ENCODE data around the gene PRKN.

Gene PRKN

DNA sequence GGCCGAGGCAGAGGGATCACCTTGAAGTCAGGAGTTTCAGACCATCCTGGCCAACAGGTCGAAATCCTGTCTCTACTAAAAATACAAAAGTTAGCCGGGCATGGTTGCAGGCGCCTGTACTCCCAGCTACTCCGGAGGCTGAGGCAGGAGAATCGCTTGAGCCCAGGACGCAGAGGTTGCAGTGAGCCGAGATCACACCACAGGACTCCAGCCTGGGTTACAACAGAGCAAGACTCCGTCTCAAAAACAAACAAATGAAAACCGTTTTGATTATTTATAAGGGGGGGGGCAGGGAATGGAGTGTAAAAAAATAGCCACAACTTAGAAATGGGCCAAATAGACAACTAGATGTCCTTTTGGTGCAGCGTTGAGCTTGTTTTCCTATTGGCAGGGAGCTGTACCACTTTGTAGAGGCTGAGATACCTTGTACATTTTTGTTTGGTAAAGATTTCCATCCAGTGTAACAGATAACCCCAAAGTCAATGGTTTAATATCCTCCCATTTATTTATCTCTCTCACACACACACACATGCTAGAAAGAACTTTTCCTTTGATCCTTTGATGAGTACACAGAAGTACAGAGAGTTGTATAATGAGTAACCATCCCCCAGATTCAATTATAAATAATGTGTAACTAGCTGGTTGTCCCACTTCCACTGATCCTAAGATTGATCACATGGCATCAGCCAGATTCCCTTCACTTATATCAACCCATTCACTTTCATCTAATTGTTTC lies 477.5 kb downstream of the PRKN start:
- Histone ChIP-seq H3K9me3 (ENCODE audit: control insufficient read depth, insufficient read depth, low read depth, low read length) (no peaks in the 10 kb centered on the region), H3K27ac (ENCODE audit: low read depth, low read length) (no peak overlapping the region), H3K27me3 (ENCODE audit: control insufficient read depth, insufficient read depth, low read length) (no peaks in the 10 kb centered on the region), H3K9ac (ENCODE audit: low read length) (no peak overlapping the region), H3K4me1 (ENCODE audit: control insufficient read depth, insufficient read depth, low read length) (no peaks in the 10 kb centered on the region), H3K4me3 (ENCODE audit: low read depth, low read length) (no peak overlapping the region), H3K36me3 (ENCODE audit: control insufficient read depth, insufficient read depth, low read length) (no peaks in the 10 kb centered on the region)

- Histone ChIP-seq H3K27ac (ENCODE audit: low read depth, low read length) (no peak overlapping the region), H3K36me3 (ENCODE audit: control insufficient read depth, insufficient read depth, low read length) (no peaks in the 10 kb centered on the region), H3K4me1 (ENCODE audit: control insufficient read depth, insufficient read depth, low read length) (no peaks in the 10 kb centered on the region), H3K4me3 (ENCODE audit: low read depth, low read length) (no peak overlapping the region), H3K27me3 (ENCODE audit: control insufficient read depth, insufficient read depth, low read length) (no peaks in the 10 kb centered on the region), H3K9ac (ENCODE audit: low read length) (no peak overlapping the region), H3K9me3 (ENCODE audit: control insufficient read depth, insufficient read depth, low read depth, low read length) (no peaks in the 10 kb centered on the region)
These were observed 481.6 kb downstream of the PRKN start for GRCh38 chr6:162245830-162246420.

DNA sequence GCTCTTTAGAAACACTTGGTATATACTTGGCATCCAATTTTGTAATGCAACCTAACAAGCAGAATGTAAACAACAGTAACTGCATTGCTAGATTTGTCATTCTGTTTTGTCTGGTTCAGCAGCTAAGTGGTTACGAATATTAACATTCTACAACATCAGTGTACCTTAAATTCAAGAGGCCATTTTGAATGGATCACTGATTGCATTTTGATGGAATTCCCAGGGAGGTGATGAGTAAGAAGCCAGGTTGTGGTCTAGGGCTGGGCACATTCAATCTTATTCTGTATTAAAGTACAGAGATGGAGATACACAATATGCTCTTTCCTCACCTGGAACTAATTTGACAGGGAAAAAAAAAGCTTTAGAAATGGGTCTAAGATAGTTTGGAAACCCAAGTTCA lies 483.5 kb downstream of the PRKN start:
- no peaks in the 10 kb centered on the region for H3K9me3 ChIP-seq (ENCODE audit: control insufficient read depth, insufficient read depth, low read depth, low read length)
- no peaks in the 10 kb centered on the region for H3K36me3 ChIP-seq (ENCODE audit: control insufficient read depth, insufficient read depth, low read length)
- H3K27me3 ChIP-seq (ENCODE audit: control insufficient read depth, insufficient read depth, low read length) = no peaks in the 10 kb centered on the region
- H3K4me1 ChIP-seq (ENCODE audit: control insufficient read depth, insufficient read depth, low read length) = no peaks in the 10 kb centered on the region
- no peak overlapping the region for H3K27ac ChIP-seq (ENCODE audit: low read depth, low read length)
- H3K9ac ChIP-seq (ENCODE audit: low read length) = no peak overlapping the region
- H3K4me3 ChIP-seq (ENCODE audit: low read depth, low read length) = no peak overlapping the region

GRCh38 chr6:162242915-162243314 lies 484.7 kb downstream of the PRKN start:
- H3K27me3 ChIP-seq (ENCODE audit: control insufficient read depth, insufficient read depth, low read length) = no peaks in the 10 kb centered on the region
- no peak overlapping the region for H3K9ac ChIP-seq (ENCODE audit: low read length)
- no peaks in the 10 kb centered on the region for H3K4me1 ChIP-seq (ENCODE audit: control insufficient read depth, insufficient read depth, low read length)
- no peak overlapping the region for H3K4me3 ChIP-seq (ENCODE audit: low read depth, low read length)
- no peak overlapping the region for H3K27ac ChIP-seq (ENCODE audit: low read depth, low read length)
- H3K36me3 ChIP-seq (ENCODE audit: control insufficient read depth, insufficient read depth, low read length) = no peaks in the 10 kb centered on the region
- H3K9me3 ChIP-seq (ENCODE audit: control insufficient read depth, insufficient read depth, low read depth, low read length) = no peaks in the 10 kb centered on the region

DNA sequence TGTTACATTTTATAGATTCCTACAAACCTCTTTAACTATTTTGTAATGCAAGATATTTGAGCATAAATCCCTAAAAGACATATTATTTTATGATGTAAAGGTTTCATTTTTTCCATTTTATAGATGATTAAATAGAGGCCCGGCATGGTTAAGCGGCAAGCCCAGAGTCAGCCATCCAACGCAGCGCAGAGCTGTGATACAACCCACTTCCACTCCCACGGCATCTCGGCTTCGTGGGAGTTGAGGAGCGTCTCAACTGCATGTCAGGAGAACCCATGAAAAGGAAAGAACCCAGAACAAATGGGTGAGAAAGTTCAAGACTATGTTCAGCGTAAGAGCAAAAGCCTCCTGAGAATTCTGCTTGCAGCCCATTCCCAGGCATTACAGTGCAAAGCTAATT lies 488.2 kb downstream of the PRKN start:
- Histone ChIP-seq H3K27me3 (ENCODE audit: control insufficient read depth, insufficient read depth, low read length) (no peaks in the 10 kb centered on the region), H3K36me3 (ENCODE audit: control insufficient read depth, insufficient read depth, low read length) (no peaks in the 10 kb centered on the region), H3K9me3 (ENCODE audit: control insufficient read depth, insufficient read depth, low read depth, low read length) (no peaks in the 10 kb centered on the region), H3K9ac (ENCODE audit: low read length) (no peak overlapping the region), H3K4me1 (ENCODE audit: control insufficient read depth, insufficient read depth, low read length) (no peaks in the 10 kb centered on the region), H3K4me3 (ENCODE audit: low read depth, low read length) (no peak overlapping the region), H3K27ac (ENCODE audit: low read depth, low read length) (no peak overlapping the region)

GRCh38 chr6:162238675-162239074 lies 488.9 kb downstream of the PRKN start:
- H3K9ac ChIP-seq (ENCODE audit: low read length) = no peak overlapping the region
- no peaks in the 10 kb centered on the region for H3K36me3 ChIP-seq (ENCODE audit: control insufficient read depth, insufficient read depth, low read length)
- H3K27me3 ChIP-seq (ENCODE audit: control insufficient read depth, insufficient read depth, low read length) = no peaks in the 10 kb centered on the region
- no peaks in the 10 kb centered on the region for H3K9me3 ChIP-seq (ENCODE audit: control insufficient read depth, insufficient read depth, low read depth, low read length)
- H3K4me3 ChIP-seq (ENCODE audit: low read depth, low read length) = no peak overlapping the region
- no peak overlapping the region for H3K27ac ChIP-seq (ENCODE audit: low read depth, low read length)
- H3K4me1 ChIP-seq (ENCODE audit: control insufficient read depth, insufficient read depth, low read length) = no peaks in the 10 kb centered on the region

DNA sequence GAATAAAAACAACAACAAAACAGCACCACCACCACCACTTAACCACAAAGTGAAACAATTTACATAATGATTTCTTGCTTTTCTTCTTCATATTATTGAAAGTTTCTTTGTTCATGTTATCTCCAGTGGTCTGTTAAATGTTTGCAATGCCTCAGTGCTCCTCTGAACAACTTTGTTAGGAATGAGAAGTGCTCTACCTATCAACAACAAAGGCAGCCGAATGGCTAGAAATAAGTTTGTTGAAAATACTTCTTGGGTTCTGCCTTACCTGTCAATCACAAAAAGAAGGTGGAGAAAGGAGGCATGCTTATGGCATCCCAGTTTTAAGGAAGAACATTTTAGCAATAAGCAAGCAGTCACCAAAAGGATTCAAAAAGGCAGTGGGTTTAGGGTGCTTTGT lies 490.2 kb downstream of the PRKN start:
- no peak overlapping the region for H3K9ac ChIP-seq (ENCODE audit: low read length)
- no peak overlapping the region for H3K4me3 ChIP-seq (ENCODE audit: low read depth, low read length)

GRCh38 chr6:162234631-162235030 lies 492.9 kb downstream of the PRKN start:
- no peak overlapping the region for H3K4me3 ChIP-seq (ENCODE audit: low read depth, low read length)
- H3K4me1 ChIP-seq (ENCODE audit: control insufficient read depth, insufficient read depth, low read length) = no peaks in the 10 kb centered on the region
- no peak overlapping the region for H3K27ac ChIP-seq (ENCODE audit: low read depth, low read length)
- no peaks in the 10 kb centered on the region for H3K9me3 ChIP-seq (ENCODE audit: control insufficient read depth, insufficient read depth, low read depth, low read length)
- H3K9ac ChIP-seq (ENCODE audit: low read length) = no peak overlapping the region
- no peaks in the 10 kb centered on the region for H3K27me3 ChIP-seq (ENCODE audit: control insufficient read depth, insufficient read depth, low read length)
- H3K36me3 ChIP-seq (ENCODE audit: control insufficient read depth, insufficient read depth, low read length) = no peaks in the 10 kb centered on the region

More for the DNA sequence above, 490.2 kb downstream of the PRKN start:
- Histone ChIP-seq H3K9me3 (ENCODE audit: control insufficient read depth, insufficient read depth, low read depth, low read length) (no peaks in the 10 kb centered on the region), H3K4me1 (ENCODE audit: control insufficient read depth, insufficient read depth, low read length) (no peaks in the 10 kb centered on the region), H3K27ac (ENCODE audit: low read depth, low read length) (no peak overlapping the region), H3K36me3 (ENCODE audit: control insufficient read depth, insufficient read depth, low read length) (no peaks in the 10 kb centered on the region), H3K27me3 (ENCODE audit: control insufficient read depth, insufficient read depth, low read length) (no peaks in the 10 kb centered on the region)

GRCh38 chr6:162230147-162230752 lies 497.3 kb downstream of the PRKN start:
- Histone ChIP-seq H3K4me3 (ENCODE audit: low read depth, low read length) (no peak overlapping the region), H3K27me3 (ENCODE audit: control insufficient read depth, insufficient read depth, low read length) (no peaks in the 10 kb centered on the region), H3K36me3 (ENCODE audit: control insufficient read depth, insufficient read depth, low read length) (no peaks in the 10 kb centered on the region), H3K4me1 (ENCODE audit: control insufficient read depth, insufficient read depth, low read length) (no peaks in the 10 kb centered on the region), H3K9me3 (ENCODE audit: control insufficient read depth, insufficient read depth, low read depth, low read length) (no peaks in the 10 kb centered on the region), H3K9ac (ENCODE audit: low read length) (no peak overlapping the region), H3K27ac (ENCODE audit: low read depth, low read length) (no peak overlapping the region)

GRCh38 chr6:162229093-162229492 lies 498.5 kb downstream of the PRKN start:
- Histone ChIP-seq H3K9me3 (ENCODE audit: control insufficient read depth, insufficient read depth, low read depth, low read length) (no peaks in the 10 kb centered on the region), H3K27ac (ENCODE audit: low read depth, low read length) (no peak overlapping the region), H3K4me3 (ENCODE audit: low read depth, low read length) (no peak overlapping the region), H3K36me3 (ENCODE audit: control insufficient read depth, insufficient read depth, low read length) (no peaks in the 10 kb centered on the region), H3K27me3 (ENCODE audit: control insufficient read depth, insufficient read depth, low read length) (no peaks in the 10 kb centered on the region), H3K4me1 (ENCODE audit: control insufficient read depth, insufficient read depth, low read length) (no peaks in the 10 kb centered on the region), H3K9ac (ENCODE audit: low read length) (no peak overlapping the region)

DNA sequence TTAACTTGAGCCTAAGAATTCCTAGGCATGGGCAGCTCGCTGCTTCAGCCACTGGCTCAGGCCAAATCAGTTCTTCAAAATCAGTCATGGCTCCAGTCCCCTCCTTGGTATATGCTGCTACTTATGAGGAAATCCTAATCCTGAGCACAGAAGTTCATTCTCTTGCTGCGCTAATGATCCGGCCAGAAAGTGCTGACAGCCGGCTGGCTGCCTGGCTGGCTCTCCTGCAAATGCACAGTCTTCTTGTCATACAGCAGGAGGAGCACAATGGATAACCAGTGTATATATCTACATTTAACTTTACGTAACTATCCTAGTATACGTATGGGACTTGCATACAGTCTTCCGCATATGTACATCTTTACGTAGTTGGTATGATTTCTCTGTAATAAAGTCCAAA lies 500.8 kb downstream of the PRKN start:
- H3K9me3 ChIP-seq (ENCODE audit: control insufficient read depth, insufficient read depth, low read depth, low read length) = no peaks in the 10 kb centered on the region
- H3K4me1 ChIP-seq (ENCODE audit: control insufficient read depth, insufficient read depth, low read length) = no peaks in the 10 kb centered on the region
- no peaks in the 10 kb centered on the region for H3K36me3 ChIP-seq (ENCODE audit: control insufficient read depth, insufficient read depth, low read length)
- no peak overlapping the region for H3K27ac ChIP-seq (ENCODE audit: low read depth, low read length)
- H3K4me3 ChIP-seq (ENCODE audit: low read depth, low read length) = no peak overlapping the region
- H3K27me3 ChIP-seq (ENCODE audit: control insufficient read depth, insufficient read depth, low read length) = no peaks in the 10 kb centered on the region
- no peak overlapping the region for H3K9ac ChIP-seq (ENCODE audit: low read length)

Measured in HUES6 (cell line).